ENCODE measurements around the gene CELF1. TPM values are rescaled to one million over a fixed set of nuclear protein-coding genes. Genes with fewer than 3 reads are reported as not detected.

CELF1 gene
- total and polyA plus RNA-seq, 2 donors (not counting 1 experiment from before 2014, with no cell fraction given): 52.0 to 153 TPM

GRCh38 chr11:47583844-47584243 is 30.9 kb upstream of the CELF1 start:
- H4K20me1 ChIP-seq (ENCODE audit: control insufficient read depth, insufficient read depth, low read length, poor library complexity, severe bottlenecking): no peaks in the 10 kb centered on the region
- Mint-ChIP-seq H3K4me1 (peaks cover 16% of the 10 kb centered on the region), H3K9me3 (ENCODE audit: insufficient read depth) (no peaks in the 10 kb centered on the region), H3K27me3 (no peaks in the 10 kb centered on the region), H3K4me3 (no peak overlapping the region), H3K27ac (no peak overlapping the region)
- 96% methylated on average over 3 of the region's 5 CpGs for WGBS (ENCODE audit: insufficient coverage)
- TF ChIP-seq CTCF (IDR thresholded peaks at IDR 0.05): no peak
- TF ChIP-seq EZH2 (IDR thresholded peaks at IDR 0.05; ENCODE audit: borderline replicate concordance, insufficient read depth, low read depth, low read length, poor library complexity, severe bottlenecking): no peak
- H3K4me1 ChIP-seq (ENCODE audit: control insufficient read depth in 2 of 2, insufficient read depth in 2 of 2, low read length in 2 of 2): peaks cover 12% of the 10 kb centered on the region in 2 donors
- H3K27me3 ChIP-seq (replicated peaks in 1 of 4; ENCODE audit: control extremely low read depth in 1 of 4, control insufficient read depth in 3 of 4, insufficient read depth in 4 of 4, low read length in 3 of 4): no peaks in the 10 kb centered on the region
- no peak overlapping the region for H3K4me3 ChIP-seq (ENCODE audit: control extremely low read depth in 1 of 5, extremely low read depth in 1 of 5, insufficient read depth in 1 of 5, low read depth in 2 of 5, low read length in 4 of 5)
- H3K4me2 ChIP-seq (replicated peaks; ENCODE audit: low read depth, low read length, poor library complexity, severe bottlenecking): no peak overlapping the region
- H3K9ac ChIP-seq (ENCODE audit: low read length): no peak overlapping the region
- ChIA-PET POLR2A (interaction anchor here (0.7 kb wide), 1 partner anchor 407 kb away, joined by 6 read pairs; no protein-coding TSS in a partner anchor), CTCF (no interaction called here)
- no peaks in the 10 kb centered on the region for H3K9me3 ChIP-seq (ENCODE audit: control extremely low read depth in 1 of 3, control insufficient read depth in 2 of 3, insufficient read depth in 1 of 3, low read length in 2 of 3)
- peaks cover 19% of the 10 kb centered on the region for H3K79me2 ChIP-seq (ENCODE audit: control insufficient read depth, insufficient read depth, low read length)
- intact Hi-C loops (cut with micrococcal nuclease): no loop called here
- ATAC-seq (ENCODE audit: low read depth) (no peak), DNase-seq (no peak)
- no peak overlapping the region for H2AFZ ChIP-seq (ENCODE audit: insufficient read depth, low read depth, low read length, poor library complexity, severe bottlenecking)
- H3K36me3 ChIP-seq (replicated peaks in 1 of 2; ENCODE audit: control extremely low read depth in 1 of 2, control insufficient read depth in 1 of 2, extremely low read depth in 1 of 2, insufficient read depth in 2 of 2, low read length in 1 of 2): peaks cover 0 to 48% of the 10 kb centered on the region in 2 experiments
- no peak overlapping the region for H3K27ac ChIP-seq (ENCODE audit: low read length in 2 of 2)
